Measurements from ENCODE around the gene AZI2.

DNA sequence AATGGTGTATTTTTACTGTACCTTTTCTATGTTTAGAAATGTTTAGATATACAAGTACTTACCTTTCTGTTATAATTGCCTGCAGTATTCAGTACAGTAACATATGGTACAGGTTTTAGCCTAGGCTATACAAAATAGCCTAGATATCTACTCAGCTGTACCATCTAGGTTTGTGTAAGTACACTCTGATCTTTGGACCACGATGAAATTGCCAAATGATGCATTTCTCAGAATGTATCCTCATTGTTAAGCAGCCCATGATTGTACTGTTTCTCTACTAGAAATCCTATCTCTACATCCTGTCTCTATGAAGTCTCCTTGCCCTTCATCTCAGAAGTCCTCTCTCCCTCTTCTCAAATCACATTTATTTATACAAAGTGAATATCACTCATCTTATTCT is 32.9 kb downstream of the AZI2 start:
- TF ChIP-seq POLR2A (IDR thresholded peaks at IDR 0.05) (no peak), POLR2AphosphoS5 (IDR thresholded peaks at IDR 0.05) (no peak), EP300 (IDR thresholded peaks at IDR 0.05) (no peak)
- TF ChIP-seq, protein P1, sequence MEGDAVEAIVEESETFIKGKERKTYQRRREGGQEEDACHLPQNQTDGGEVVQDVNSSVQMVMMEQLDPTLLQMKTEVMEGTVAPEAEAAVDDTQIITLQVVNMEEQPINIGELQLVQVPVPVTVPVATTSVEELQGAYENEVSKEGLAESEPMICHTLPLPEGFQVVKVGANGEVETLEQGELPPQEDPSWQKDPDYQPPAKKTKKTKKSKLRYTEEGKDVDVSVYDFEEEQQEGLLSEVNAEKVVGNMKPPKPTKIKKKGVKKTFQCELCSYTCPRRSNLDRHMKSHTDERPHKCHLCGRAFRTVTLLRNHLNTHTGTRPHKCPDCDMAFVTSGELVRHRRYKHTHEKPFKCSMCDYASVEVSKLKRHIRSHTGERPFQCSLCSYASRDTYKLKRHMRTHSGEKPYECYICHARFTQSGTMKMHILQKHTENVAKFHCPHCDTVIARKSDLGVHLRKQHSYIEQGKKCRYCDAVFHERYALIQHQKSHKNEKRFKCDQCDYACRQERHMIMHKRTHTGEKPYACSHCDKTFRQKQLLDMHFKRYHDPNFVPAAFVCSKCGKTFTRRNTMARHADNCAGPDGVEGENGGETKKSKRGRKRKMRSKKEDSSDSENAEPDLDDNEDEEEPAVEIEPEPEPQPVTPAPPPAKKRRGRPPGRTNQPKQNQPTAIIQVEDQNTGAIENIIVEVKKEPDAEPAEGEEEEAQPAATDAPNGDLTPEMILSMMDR (IDR thresholded peaks at IDR 0.05), result no peak
